Tibial nerve (tissue), 4 donors: Measurements from ENCODE around the gene PRPF6.

Source experiments
- EP300 ChIP-seq, 2 donors: sonication (generic); formaldehyde crosslinking; IDR thresholded peaks; one replicate each; pipeline ENCODE4 v1.6.1; 2017; ENCODE audit warnings: antibody characterized with exemption in 2 of 2, mild to moderate bottlenecking in 1 of 2
- POLR2A ChIP-seq, 2 donors: fragments of 450-650 bp; IDR thresholded peaks; one replicate each; pipeline ENCODE4 v1.6.1; 2017; ENCODE audit warnings: antibody characterized with exemption in 2 of 2, mild to moderate bottlenecking in 2 of 2, moderate library complexity in 2 of 2
- TF ChIP-seq, protein P1 (sequence below), 5 experiments: fragments of 200-600 bp in 3 of 5; fragments of 450-650 bp in 2 of 5; sonication (generic) in 3 of 5; IDR thresholded peaks; one replicate each; pipeline ENCODE4 v1.5.1; 2016 to 2019; ENCODE audit warnings: antibody characterized with exemption in 5 of 5, mild to moderate bottlenecking in 3 of 5, moderate library complexity in 2 of 5

DNA sequence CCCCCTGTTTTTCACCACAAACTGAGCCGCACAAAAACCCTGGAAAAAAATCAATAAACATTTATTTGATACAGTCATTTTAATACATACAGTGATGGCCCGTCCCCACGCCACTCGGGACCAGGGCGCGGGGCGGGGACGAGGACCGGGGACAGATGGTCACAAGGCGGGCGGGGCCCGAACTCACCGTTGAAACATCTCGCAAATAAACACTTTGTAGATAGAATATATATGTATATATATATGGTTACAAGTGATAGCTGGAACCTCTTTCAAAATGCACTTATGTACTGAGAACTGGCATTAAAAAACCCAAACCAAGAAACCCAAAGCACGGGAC lies 24.3 kb upstream of the PRPF6 start:
- TF ChIP-seq, protein P1, sequence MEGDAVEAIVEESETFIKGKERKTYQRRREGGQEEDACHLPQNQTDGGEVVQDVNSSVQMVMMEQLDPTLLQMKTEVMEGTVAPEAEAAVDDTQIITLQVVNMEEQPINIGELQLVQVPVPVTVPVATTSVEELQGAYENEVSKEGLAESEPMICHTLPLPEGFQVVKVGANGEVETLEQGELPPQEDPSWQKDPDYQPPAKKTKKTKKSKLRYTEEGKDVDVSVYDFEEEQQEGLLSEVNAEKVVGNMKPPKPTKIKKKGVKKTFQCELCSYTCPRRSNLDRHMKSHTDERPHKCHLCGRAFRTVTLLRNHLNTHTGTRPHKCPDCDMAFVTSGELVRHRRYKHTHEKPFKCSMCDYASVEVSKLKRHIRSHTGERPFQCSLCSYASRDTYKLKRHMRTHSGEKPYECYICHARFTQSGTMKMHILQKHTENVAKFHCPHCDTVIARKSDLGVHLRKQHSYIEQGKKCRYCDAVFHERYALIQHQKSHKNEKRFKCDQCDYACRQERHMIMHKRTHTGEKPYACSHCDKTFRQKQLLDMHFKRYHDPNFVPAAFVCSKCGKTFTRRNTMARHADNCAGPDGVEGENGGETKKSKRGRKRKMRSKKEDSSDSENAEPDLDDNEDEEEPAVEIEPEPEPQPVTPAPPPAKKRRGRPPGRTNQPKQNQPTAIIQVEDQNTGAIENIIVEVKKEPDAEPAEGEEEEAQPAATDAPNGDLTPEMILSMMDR (IDR thresholded peaks at IDR 0.05), result no peak
- no peak for TF ChIP-seq EP300 (IDR thresholded peaks at IDR 0.05)
- no peak for TF ChIP-seq POLR2A (IDR thresholded peaks at IDR 0.05)
